ENCODE measurements around the gene LINC01488. TPM values are rescaled to one million over a fixed set of nuclear protein-coding genes. Genes with fewer than 3 reads are reported as not detected.

Gene LINC01488
- total and polyA plus RNA-seq, 2 of the 13 experiments (the other 11 are each of a cell fraction or from before 2014, with no cell fraction given), result 0.26 to 0.58 TPM

- DNase-seq (ENCODE audit: low spot score), result no peak
- no TSS peak for BruUV-seq (replicated peaks)
- no peak overlapping the region for H3K4me3 ChIP-seq (replicated peaks in 1 of 3; ENCODE audit: insufficient read depth in 1 of 3, low read depth in 2 of 3, low read length in 3 of 3)
- no peak for ATAC-seq
- H3K9me3 ChIP-seq (ENCODE audit: low read length), result no peaks in the 10 kb centered on the region
- intact Hi-C loops (cut with micrococcal nuclease; ENCODE audit: unreplicated experiment), result no loop called here
- no peak overlapping the region for H2AFZ ChIP-seq (ENCODE audit: low read length)
- no peaks in the 10 kb centered on the region for H3K79me2 ChIP-seq (ENCODE audit: insufficient read depth, low read length)
- H4K20me1 ChIP-seq (ENCODE audit: insufficient read depth, low read length), result no peaks in the 10 kb centered on the region
- H3K36me3 ChIP-seq (replicated peaks in 1 of 2; ENCODE audit: control insufficient read depth in 1 of 2, insufficient read depth in 2 of 2, low read length in 2 of 2), result no peaks in the 10 kb centered on the region
- ChIA-PET POLR2A (no interaction called here), CTCF (ENCODE audit: low intra/inter-chr PET ratio, low total read pairs) (no interaction called here)
- 66% methylated on average over 5 of the region's 7 CpGs for WGBS (ENCODE audit: low lambda C conversion rate)
- TF ChIP-seq CAMTA2 (CRISPR knock-in tag; IDR thresholded peaks at IDR 0.05; ENCODE audit: borderline replicate concordance), result no peak
- TF ChIP-seq ZBTB10 (CRISPR knock-in tag; IDR thresholded peaks at IDR 0.05; ENCODE audit: borderline replicate concordance), result no peak
- no peak for TF ChIP-seq KLF13 (CRISPR knock-in tag; IDR thresholded peaks at IDR 0.05)
- TF ChIP-seq CERS6 (CRISPR knock-in tag; IDR thresholded peaks at IDR 0.05), result no peak
- TF ChIP-seq NAIF1 (CRISPR knock-in tag; IDR thresholded peaks at IDR 0.05; ENCODE audit: borderline replicate concordance), result no peak
- TF ChIP-seq ZNF790 (CRISPR knock-in tag; IDR thresholded peaks at IDR 0.05; ENCODE audit: borderline replicate concordance), result no peak
- no peak for TF ChIP-seq ZNF468 (CRISPR knock-in tag; IDR thresholded peaks at IDR 0.05)
- no peak for TF ChIP-seq PRMT3 (CRISPR knock-in tag; IDR thresholded peaks at IDR 0.05; ENCODE audit: borderline replicate concordance, low read depth)
- no peak for TF ChIP-seq ELF1 (CRISPR knock-in tag; IDR thresholded peaks at IDR 0.05)
- TF ChIP-seq AGO2 (optimal IDR thresholded peaks at IDR 0.05; ENCODE audit: low read depth, low read length), result no peak
- no peak for TF ChIP-seq KLF16 (CRISPR knock-in tag; IDR thresholded peaks at IDR 0.05)
- TF ChIP-seq ZIK1 (CRISPR knock-in tag; IDR thresholded peaks at IDR 0.05; ENCODE audit: borderline replicate concordance, low read depth), result no peak
- no peak for TF ChIP-seq TBX3 (IDR thresholded peaks at IDR 0.05; ENCODE audit: borderline replicate concordance)
- TF ChIP-seq ZNF615 (CRISPR knock-in tag; IDR thresholded peaks at IDR 0.05; ENCODE audit: borderline replicate concordance), result no peak
- no peak for TF ChIP-seq NFE2L2 (IDR thresholded peaks at IDR 0.05; ENCODE audit: low read length)
- no peak for TF ChIP-seq FOXK1 (CRISPR knock-in tag; IDR thresholded peaks at IDR 0.05; ENCODE audit: borderline replicate concordance, low read depth)
- no peak for TF ChIP-seq KAT7 (CRISPR knock-in tag; IDR thresholded peaks at IDR 0.05; ENCODE audit: borderline replicate concordance)
- no peak for TF ChIP-seq NR2F6 (IDR thresholded peaks at IDR 0.05)
- no peak for TF ChIP-seq NR2F6 (CRISPR knock-in tag; IDR thresholded peaks at IDR 0.05)
- no peaks in the 10 kb centered on the region for H3K4me1 ChIP-seq (ENCODE audit: insufficient read depth, low read length)
- no peak overlapping the region for H3K9ac ChIP-seq (ENCODE audit: insufficient read depth, low read depth, low read length)
- in situ Hi-C loops (cut with HindIII; ENCODE audit: extremely low pct_ligation_motif_present, low pct_unique_long_range_greater_than_20kb), result no loop called here
- no peak for FAIRE-seq
- H3K4me2 ChIP-seq (ENCODE audit: low read depth, low read length), result no peak overlapping the region
- H3K27me3 ChIP-seq (ENCODE audit: control insufficient read depth in 1 of 2, insufficient read depth in 2 of 2, low read length in 2 of 2), result peaks cover 5 to 53% of the 10 kb centered on the region in 2 experiments
- no peak overlapping the region for H3K27ac ChIP-seq (ENCODE audit: extremely low read length, insufficient read depth, low read length)
Measured at GRCh38 chr11:69509381-69509780, 27.9 kb downstream of the LINC01488 start.
